ENCODE measurements around the gene PIK3R6. TPM values are rescaled to one million over a fixed set of nuclear protein-coding genes. Genes with fewer than 3 reads are reported as not detected.
"Not testable (repeated sequence)": the region's sequence is repeated elsewhere in the genome, so short reads cannot be mapped to it uniquely, and the experiment has no call there.

The PIK3R6 gene
- polyA plus RNA-seq, 1 of the 3 experiments (the other 2 are of a cell fraction) = 0.03 TPM

GRCh38 chr17:8887301-8887700 is 19.8 kb upstream of the PIK3R6 start:
- no peak for DNase-seq

GRCh38 chr17:8885967-8886684 is 18.7 kb upstream of the PIK3R6 start:
- no peak overlapping the region for H3K4me2 ChIP-seq
- 64% methylated on average over 21 of the region's 23 CpGs for WGBS (ENCODE audit: low lambda C conversion rate)
- no peaks in the 10 kb centered on the region for H3K9me2 ChIP-seq
- no peak for TF ChIP-seq ELF1 (IDR thresholded peaks at IDR 0.05)
- no peak for TF ChIP-seq YY1 (IDR thresholded peaks at IDR 0.05; ENCODE audit: low read depth)
- no peak for TF ChIP-seq NFIC (IDR thresholded peaks at IDR 0.05; ENCODE audit: borderline replicate concordance)
- no peak for TF ChIP-seq MXI1 (IDR thresholded peaks at IDR 0.05; ENCODE audit: low read depth, low read length)
- no peak for TF ChIP-seq IRF3 (IDR thresholded peaks at IDR 0.05; ENCODE audit: low read depth, low read length)
- no peak for TF ChIP-seq FOXJ3 (CRISPR knock-in tag; IDR thresholded peaks at IDR 0.05)
- TF ChIP-seq GATA2 (CRISPR knock-in tag; IDR thresholded peaks at IDR 0.05) = no peak
- no peak for TF ChIP-seq RFX5 (IDR thresholded peaks at IDR 0.05; ENCODE audit: low read length)
- TF ChIP-seq PBX3 (IDR thresholded peaks at IDR 0.05) = no peak
- no peak for TF ChIP-seq NRF1 (IDR thresholded peaks at IDR 0.05; ENCODE audit: low read depth, low read length)
- TF ChIP-seq EZH2phosphoT487 (IDR thresholded peaks at IDR 0.05; ENCODE audit: borderline replicate concordance, low read depth) = no peak
- no peak for TF ChIP-seq TCF12 (IDR thresholded peaks at IDR 0.05)
- TF ChIP-seq MAX (IDR thresholded peaks at IDR 0.05; ENCODE audit: low read depth) = no peak
- TF ChIP-seq RCOR1 (IDR thresholded peaks at IDR 0.05; ENCODE audit: low read length) = no peak
- TF ChIP-seq GABPA (IDR thresholded peaks at IDR 0.05; ENCODE audit: low read depth) = no peak
- H3K9ac ChIP-seq = no peak overlapping the region
- ChIA-PET POLR2A (no interaction called here), CTCF (interaction anchor here (1.0 kb wide), 1 partner anchor 9 kb away, joined by 5 read pairs; no protein-coding TSS in a partner anchor)
- H2AFZ ChIP-seq (ENCODE audit: low read depth) = no peak overlapping the region
- no peaks in the 10 kb centered on the region for H3K4me1 ChIP-seq (ENCODE audit: control insufficient read depth in 1 of 2, insufficient read depth in 2 of 2, low read depth in 1 of 2, low read length in 1 of 2)
- peaks cover 18% of the 10 kb centered on the region for H3K27me3 ChIP-seq (ENCODE audit: insufficient read depth)
- no peak for DNase-seq
- no peaks in the 10 kb centered on the region for H3K36me3 ChIP-seq (replicated peaks in 1 of 2; ENCODE audit: control insufficient read depth in 1 of 2, insufficient read depth in 2 of 2, low read length in 1 of 2)
- no peak overlapping the region for H3K27ac ChIP-seq (ENCODE audit: low read depth in 2 of 2, low read length in 1 of 2)
- no peaks in the 10 kb centered on the region for H3F3A ChIP-seq (replicated peaks; ENCODE audit: insufficient read depth)
- H3K79me2 ChIP-seq (ENCODE audit: insufficient read depth) = no peaks in the 10 kb centered on the region
- H4K20me1 ChIP-seq (ENCODE audit: insufficient read depth) = no peaks in the 10 kb centered on the region
- H3K9me3 ChIP-seq = no peaks in the 10 kb centered on the region
- H3K4me3 ChIP-seq (ENCODE audit: low read depth in 2 of 2, low read length in 1 of 2) = no peak overlapping the region

More at GRCh38 chr17:8887301-8887700, 19.8 kb upstream of the PIK3R6 start:
- H3K79me2 ChIP-seq (ENCODE audit: insufficient read depth) = no peaks in the 10 kb centered on the region
- H3K9me2 ChIP-seq = no peaks in the 10 kb centered on the region
- H2AFZ ChIP-seq (ENCODE audit: low read depth) = no peak overlapping the region
- no peak overlapping the region for H3K4me3 ChIP-seq (ENCODE audit: low read depth in 2 of 2, low read length in 1 of 2)
- H3K36me3 ChIP-seq (replicated peaks in 1 of 2; ENCODE audit: control insufficient read depth in 1 of 2, insufficient read depth in 2 of 2, low read length in 1 of 2) = no peaks in the 10 kb centered on the region
- H3K4me1 ChIP-seq (ENCODE audit: control insufficient read depth in 1 of 2, insufficient read depth in 2 of 2, low read depth in 1 of 2, low read length in 1 of 2) = no peaks in the 10 kb centered on the region
- H3K4me2 ChIP-seq = no peak overlapping the region
- no peak for TF ChIP-seq MAX (IDR thresholded peaks at IDR 0.05; ENCODE audit: low read depth)
- no peak for TF ChIP-seq TAF1 (IDR thresholded peaks at IDR 0.05; ENCODE audit: borderline replicate concordance, low read depth, low read length)
- no peak for TF ChIP-seq YY1 (IDR thresholded peaks at IDR 0.05; ENCODE audit: low read depth)
- TF ChIP-seq ZBTB33 (IDR thresholded peaks at IDR 0.05; ENCODE audit: borderline replicate concordance, low read depth) = no peak
- no peak overlapping the region for H3K9ac ChIP-seq
- no peaks in the 10 kb centered on the region for H4K20me1 ChIP-seq (ENCODE audit: insufficient read depth)
- ChIA-PET POLR2A (no interaction called here), CTCF (no interaction called here)
- no peaks in the 10 kb centered on the region for H3K9me3 ChIP-seq
- no peaks in the 10 kb centered on the region for H3F3A ChIP-seq (replicated peaks; ENCODE audit: insufficient read depth)
- 64% methylated on average over 8 of the region's 11 CpGs for WGBS (ENCODE audit: low lambda C conversion rate)
- peaks cover 6% of the 10 kb centered on the region for H3K27me3 ChIP-seq (ENCODE audit: insufficient read depth)
- no peak overlapping the region for H3K27ac ChIP-seq (ENCODE audit: low read depth in 2 of 2, low read length in 1 of 2)

GRCh38 chr17:8885163-8885966 is 17.9 kb upstream of the PIK3R6 start:
- POLR2A ChIA-PET; H3F3A ChIP-seq (replicated peaks; ENCODE audit: insufficient read depth); H3K79me2 ChIP-seq (ENCODE audit: insufficient read depth); H3K9me3 ChIP-seq; H4K20me1 ChIP-seq (ENCODE audit: insufficient read depth); H2AFZ ChIP-seq (ENCODE audit: low read depth); H3K4me3 ChIP-seq (ENCODE audit: low read depth in 2 of 2, low read length in 1 of 2); DNase-seq; H3K4me2 ChIP-seq; H3K9ac ChIP-seq; H3K4me1 ChIP-seq (ENCODE audit: control insufficient read depth in 1 of 2, insufficient read depth in 2 of 2, low read depth in 1 of 2, low read length in 1 of 2); CTCF ChIA-PET; H3K36me3 ChIP-seq (replicated peaks in 1 of 2; ENCODE audit: control insufficient read depth in 1 of 2, insufficient read depth in 2 of 2, low read length in 1 of 2); H3K27ac ChIP-seq (ENCODE audit: low read depth in 2 of 2, low read length in 1 of 2); H3K9me2 ChIP-seq: not testable (repeated sequence)
- H3K27me3 ChIP-seq (ENCODE audit: insufficient read depth) = peaks cover 26% of the 10 kb centered on the region
- WGBS (ENCODE audit: low lambda C conversion rate) = 39% methylated on average over 27 of the region's 30 CpGs
